HCT116 (cell line): ENCODE results near the gene TTLL10. TPM values are rescaled to one million over a fixed set of nuclear protein-coding genes. Genes with fewer than 3 reads are reported as not detected.

ENCODE experiments used
- ATAC-seq: fragments of 200-7000 bp; cut with Tn5 transposase; 2 replicates; pipeline ENCODE4 v1.9.1; 2020; ENCODE audit warnings: mild to moderate bottlenecking, moderate library complexity
- BruUV-seq: library from RNA; stranded (reverse); fragments of 400-500 nt; replicated peaks from 2 replicates; lab custom pipeline; 2021; lab: Mats Ljungman, UMichigan
- CTCF ChIA-PET: fragments of 300-600 bp; sonication (Branson Sonifier 250); formaldehyde crosslinking; loops from one replicate; lab custom pipeline; 2021; ENCODE audit warnings: antibody characterized with exemption; lab: Charles Lee
- POLR2A ChIA-PET: fragments of 300-600, 350-600 bp; sonication (Branson Sonifier 250); formaldehyde crosslinking; loops from one replicate; lab custom pipeline; 2021; ENCODE audit warnings: antibody characterized with exemption; lab: Charles Lee
- RAD21 ChIA-PET, 2 experiments: fragments of 300-600 bp; sonication (Branson Sonifier 250); formaldehyde crosslinking; loops; one replicate each; lab custom pipeline; 2023; ENCODE audit warnings: low total read pairs in 2 of 2; ENCODE audit not compliant: uncharacterized antibody in 2 of 2, unreplicated experiment in 2 of 2, low non-redundant PET in 1 of 2; lab: Charles Lee
- DNase-seq: peaks from one replicate; pipeline ENCODE4 v3.0.0-alpha.2; 2010; ENCODE audit warnings: low read depth, low spot score
- H2AFZ ChIP-seq: fragments of 200-600 bp; shearing (Covaris generic), sonication (generic); 2 replicates; pipeline ENCODE4 v1.6.1; 2017; ENCODE audit warnings: low read depth, mixed run types, mixed read lengths, antibody characterized with exemption, low read length; ENCODE audit not compliant: poor library complexity, severe bottlenecking
- H3K27ac ChIP-seq: 2 replicates; pipeline ENCODE4 v1.5.1; 2012; ENCODE audit warnings: low read depth, low read length
- H3K27me3 ChIP-seq: fragments of 200-600 bp; sonication (generic); 2 replicates; pipeline ENCODE4 v1.6.1; 2016; ENCODE audit warnings: mixed run types, low read length, mixed read lengths; ENCODE audit not compliant: insufficient read depth
- H3K36me3 ChIP-seq, 2 experiments: fragments of 200-500 bp in 1 of 2; fragments of 200-600 bp in 1 of 2; sonication (Bioruptor generic) in 1 of 2; sonication (generic) in 1 of 2; 2 replicates each; pipeline versions ENCODE4 v1.5.1 to v1.6.1; 2014 to 2016; ENCODE audit warnings: low read length in 2 of 2, inconsistent platforms in 1 of 2, mixed read lengths in 1 of 2, mixed run types in 1 of 2; ENCODE audit not compliant: insufficient read depth in 2 of 2, control insufficient read depth in 1 of 2
- H3K4me1 ChIP-seq, 2 experiments: fragments of 200-600 bp in 1 of 2; sonication (generic) in 1 of 2; 2 replicates each; pipeline versions ENCODE4 v1.5.1 to v1.6.1; 2012 to 2017; ENCODE audit warnings: low read length in 2 of 2, inconsistent platforms in 1 of 2, mild to moderate bottlenecking in 1 of 2, mixed read lengths in 1 of 2, mixed run types in 1 of 2, moderate library complexity in 1 of 2; ENCODE audit not compliant: insufficient read depth in 2 of 2, control insufficient read depth in 1 of 2
- H3K4me2 ChIP-seq: fragments of 200-600 bp; sonication (generic); 2 replicates; pipeline ENCODE4 v1.6.1; 2017; ENCODE audit warnings: mixed run types, low read length, mixed read lengths
- H3K4me3 ChIP-seq, 2 experiments: fragments of 200-600 bp in 1 of 2; sonication (generic) in 1 of 2; replicated peaks in 1 of 2; 2 replicates each; pipeline ENCODE4 v1.5.1; 2011 to 2016; ENCODE audit warnings: low read length in 2 of 2, control low read depth in 1 of 2, low read depth in 1 of 2, mild to moderate bottlenecking in 1 of 2, mixed read lengths in 1 of 2, mixed run types in 1 of 2
- H3K79me2 ChIP-seq: fragments of 200-600 bp; sonication (generic); 2 replicates; pipeline ENCODE4 v1.6.1; 2017; ENCODE audit warnings: mild to moderate bottlenecking, mixed run types, low read length, moderate library complexity, mixed read lengths; ENCODE audit not compliant: insufficient read depth
- H3K9ac ChIP-seq: fragments of 200-600 bp; sonication (generic); 2 replicates; pipeline ENCODE4 v1.6.1; 2016; ENCODE audit warnings: low read length, mixed read lengths
- H3K9me2 ChIP-seq: fragments of 200-600 bp; sonication (generic), shearing (Covaris generic); 2 replicates; pipeline ENCODE4 v1.6.1; 2017; ENCODE audit warnings: mixed run types, mild to moderate bottlenecking, moderate library complexity; ENCODE audit not compliant: insufficient read depth
- H3K9me3 ChIP-seq, 2 experiments: fragments of 200-500 bp in 1 of 2; fragments of 200-600 bp in 1 of 2; sonication (Bioruptor generic) in 1 of 2; sonication (generic) in 1 of 2; 2 replicates each; pipeline ENCODE4 v1.6.1; 2014 to 2017; ENCODE audit warnings: low read length in 2 of 2, mixed read lengths in 2 of 2, inconsistent platforms in 1 of 2, low read depth in 1 of 2, mild to moderate bottlenecking in 1 of 2, mixed run types in 1 of 2, moderate library complexity in 1 of 2; ENCODE audit not compliant: control insufficient read depth in 1 of 2, insufficient read depth in 1 of 2
- H4K20me1 ChIP-seq: fragments of 200-600 bp; sonication (generic), shearing (Covaris generic); 2 replicates; pipeline ENCODE4 v1.6.1; 2017; ENCODE audit warnings: mixed run types, mild to moderate bottlenecking, moderate library complexity; ENCODE audit not compliant: insufficient read depth
- ATF3 ChIP-seq: IDR thresholded peaks from 2 replicates; pipeline ENCODE4 v1.6.1; 2012
- CBX3 ChIP-seq: IDR thresholded peaks from 2 replicates; pipeline ENCODE4 v1.6.1; 2012; ENCODE audit warnings: low read depth
- CEBPB ChIP-seq: IDR thresholded peaks from 2 replicates; pipeline ENCODE4 v1.6.1; 2012; ENCODE audit warnings: low read depth
- EGR1 ChIP-seq: IDR thresholded peaks from 2 replicates; pipeline ENCODE4 v1.6.1; 2012; ENCODE audit warnings: low read depth
- EZH2 ChIP-seq: fragments of 200-600 bp; sonication (generic); IDR thresholded peaks from 2 replicates; pipeline ENCODE4 v1.6.1; 2017; ENCODE audit warnings: antibody characterized with exemption, mixed run types
- EZH2phosphoT487 ChIP-seq: fragments of 200-600 bp; IDR thresholded peaks from 2 replicates; pipeline ENCODE4 v1.6.1; 2018; ENCODE audit warnings: antibody characterized with exemption, borderline replicate concordance
- POLR2A ChIP-seq: IDR thresholded peaks from 2 replicates; pipeline ENCODE4 v1.7.0; 2011; ENCODE audit warnings: borderline replicate concordance; ENCODE audit not compliant: insufficient read depth, insufficient read length; ENCODE audit errors: extremely low read depth
- SRF ChIP-seq: IDR thresholded peaks from 2 replicates; pipeline ENCODE4 v1.6.1; 2012; ENCODE audit warnings: low read depth
- YY1 ChIP-seq: IDR thresholded peaks from 2 replicates; pipeline ENCODE4 v1.6.1; 2011; ENCODE audit warnings: low read length, low read depth, moderate library complexity, mild to moderate bottlenecking; ENCODE audit not compliant: insufficient replicate concordance; ENCODE audit errors: extremely low read depth
- ZBTB33 ChIP-seq: IDR thresholded peaks from 2 replicates; pipeline ENCODE4 v1.6.1; 2011; ENCODE audit warnings: mild to moderate bottlenecking, low read length, moderate library complexity; ENCODE audit not compliant: insufficient replicate concordance; ENCODE audit errors: extremely low read depth
- ZFX ChIP-seq: fragments of 450-650 bp; IDR thresholded peaks from 2 replicates; pipeline ENCODE4 v1.6.1; 2017
- intact Hi-C: fragments of 100-400 bp; cut with micrococcal nuclease; formaldehyde crosslinking; loops from 2 replicates; pipeline ENCODE4 v1.10.0; 2022
- total RNA-seq: library from RNA; stranded (reverse); gene quantifications from one replicate; pipeline ENCODE4 v1.2.1, GENCODE V29; 2021; ENCODE audit not compliant: unreplicated experiment

The TTLL10 gene
- total RNA-seq, 1 experiment from 2014 or later: 0.10 TPM

- intact Hi-C loops: no loop called here
- Histone ChIP-seq H3K9me3 (peaks cover 0 to 11% of the 10 kb centered on the region in 2 experiments; a peak in 1 of 4 replicates), H4K20me1 (no peaks in the 10 kb centered on the region), H2AFZ (no peak overlapping the region), H3K79me2 (no peaks in the 10 kb centered on the region), H3K4me3 (no peak overlapping the region), H3K4me1 (peaks cover 0 to 13% of the 10 kb centered on the region in 2 experiments; a peak in 2 of 4 replicates), H3K27me3 (no peaks in the 10 kb centered on the region), H3K9ac (no peak overlapping the region), H3K9me2 (no peaks in the 10 kb centered on the region), H3K4me2 (no peak overlapping the region), H3K27ac (no peak overlapping the region), H3K36me3 (no peaks in the 10 kb centered on the region)
- DNase-seq (no peak), ATAC-seq (no peak)
- BruUV-seq: no TSS peak
- TF ChIP-seq ZFX: no peak
- no peak for TF ChIP-seq SRF
- TF ChIP-seq EGR1: no peak
- POLR2A ChIA-PET: no interaction called here
- RAD21 ChIA-PET: no interaction called here
- CTCF ChIA-PET: no interaction called here
Observed at GRCh38 chr1:1189111-1189510, 15.4 kb downstream of the TTLL10 start.

- no peak overlapping the region for H2AFZ ChIP-seq
- BruUV-seq: no TSS peak
- peaks cover 0 to 11% of the 10 kb centered on the region in 2 experiments; a peak in 1 of 4 replicates for H3K9me3 ChIP-seq
- CTCF ChIA-PET: no interaction called here
- POLR2A ChIA-PET: no interaction called here
- no peaks in the 10 kb centered on the region for H3K79me2 ChIP-seq
- no peaks in the 10 kb centered on the region for H3K27me3 ChIP-seq
- H3K36me3 ChIP-seq: no peaks in the 10 kb centered on the region
- H3K9me2 ChIP-seq: no peaks in the 10 kb centered on the region
- H3K27ac ChIP-seq: no peak overlapping the region
- DNase-seq: no peak
- H3K9ac ChIP-seq: no peak overlapping the region
- peaks cover 0 to 13% of the 10 kb centered on the region in 2 experiments; a peak in 2 of 4 replicates for H3K4me1 ChIP-seq
- RAD21 ChIA-PET: no interaction called here
- intact Hi-C loops: no loop called here
- no peaks in the 10 kb centered on the region for H4K20me1 ChIP-seq
- no peak overlapping the region for H3K4me3 ChIP-seq
- H3K4me2 ChIP-seq: no peak overlapping the region
- TF ChIP-seq ZBTB33 (no peak), CEBPB (no peak), EZH2phosphoT487 (no peak), EZH2 (no peak), ATF3 (no peak), CBX3 (peak; percentile 61; the same call in 1 of the 2 replicates), POLR2A (no peak), YY1 (no peak)
- no peak for ATAC-seq
Observed at GRCh38 chr1:1191734-1192133, 18.1 kb downstream of the TTLL10 start.
